HepG2 (cell line): ENCODE measurements around the gene CAB39. TPM values are rescaled to one million over a fixed set of nuclear protein-coding genes. Genes with fewer than 3 reads are reported as not detected.

Experiments
- ATAC-seq: fragments of 200-7000 bp; cut with Tn5 transposase; 3 replicates; pipeline ENCODE4 v1.9.1; 2020; ENCODE audit warnings: mild to moderate bottlenecking, moderate library complexity
- BruUV-seq: library from RNA; stranded (reverse); fragments of 400-500 nt; replicated peaks from 2 replicates; lab custom pipeline; 2021; lab: Mats Ljungman, UMichigan
- CTCF ChIA-PET: fragments of 300-600 bp; formaldehyde crosslinking; extraction: SDS; loops from one replicate; lab custom pipeline; 2021; ENCODE audit warnings: low total read pairs, inconsistent platforms, low intra/inter-chr PET ratio; lab: Yijun Ruan, JAX
- POLR2A ChIA-PET: fragments of 350-600 bp; sonication (Branson Sonifier 250); formaldehyde crosslinking; loops from one replicate; lab custom pipeline; 2020; ENCODE audit warnings: antibody characterized with exemption, inconsistent platforms; lab: Yijun Ruan, JAX
- DNase-seq: peaks from one replicate; pipeline ENCODE4 v3.0.0-alpha.2; 2015; ENCODE audit warnings: low spot score
- FAIRE-seq: peaks from 3 replicates; lab custom pipeline; 2011; peaks lifted over from hg19 to GRCh38; lab: Jason Lieb, UNC
- H2AFZ ChIP-seq: one replicate; pipeline ENCODE4 v1.6.1; 2011; ENCODE audit warnings: low read length, inconsistent platforms
- H3K27ac ChIP-seq: fragments of 300-600 bp; 3 replicates; pipeline ENCODE4 v1.8.0; 2011; ENCODE audit warnings: mixed run types, mild to moderate bottlenecking, mixed read lengths, low read length, inconsistent platforms; ENCODE audit not compliant: insufficient read depth; ENCODE audit errors: extremely low read length
- H3K27me3 ChIP-seq, 2 experiments: fragments of 200-600 bp in 1 of 2; 2 replicates in 1 of 2; 3 replicates in 1 of 2; pipeline versions ENCODE4 v1.6.0 to v1.8.0; 2011; ENCODE audit warnings: low read length in 2 of 2, mild to moderate bottlenecking in 2 of 2, moderate library complexity in 2 of 2, inconsistent platforms in 1 of 2; ENCODE audit not compliant: insufficient read depth in 2 of 2, control insufficient read depth in 1 of 2
- H3K36me3 ChIP-seq, 2 experiments: fragments of 200-600 bp in 1 of 2; replicated peaks in 1 of 2; 2 replicates in 1 of 2; 3 replicates in 1 of 2; pipeline versions ENCODE4 v1.5.1 to v1.8.0; 2011; ENCODE audit warnings: low read length in 2 of 2, inconsistent platforms in 1 of 2; ENCODE audit not compliant: insufficient read depth in 2 of 2, control insufficient read depth in 1 of 2
- H3K4me1 ChIP-seq: 2 replicates; pipeline ENCODE4 v1.5.1; 2012; ENCODE audit warnings: low read length, inconsistent platforms; ENCODE audit not compliant: insufficient read depth
- H3K4me2 ChIP-seq: 2 replicates; pipeline ENCODE4 v1.6.0; 2011; ENCODE audit warnings: low read depth, low read length, inconsistent platforms
- H3K4me3 ChIP-seq, 3 experiments: fragments of 200-600 bp in 1 of 3; sonication (generic), shearing (Covaris generic) in 1 of 3; replicated peaks in 1 of 3; 2 replicates each; pipeline ENCODE4 v1.5.1; 2011 to 2016; ENCODE audit warnings: low read length in 3 of 3, inconsistent platforms in 2 of 3, low read depth in 2 of 3, mild to moderate bottlenecking in 2 of 3, control low read depth in 1 of 3, mixed read lengths in 1 of 3; ENCODE audit not compliant: insufficient read depth in 1 of 3
- H3K79me2 ChIP-seq: one replicate; pipeline ENCODE4 v1.6.1; 2011; ENCODE audit warnings: low read length, inconsistent platforms; ENCODE audit not compliant: insufficient read depth
- H3K9ac ChIP-seq: 2 replicates; pipeline ENCODE4 v1.6.0; 2011; ENCODE audit warnings: mild to moderate bottlenecking, low read depth, low read length, inconsistent platforms; ENCODE audit not compliant: insufficient read depth
- H3K9me3 ChIP-seq: 2 replicates; pipeline ENCODE4 v1.5.1; 2012; ENCODE audit warnings: mild to moderate bottlenecking, low read length
- H4K20me1 ChIP-seq: 2 replicates; pipeline ENCODE4 v1.6.0; 2011; ENCODE audit warnings: inconsistent platforms, mild to moderate bottlenecking, low read length, moderate library complexity; ENCODE audit not compliant: insufficient read depth
- HOXA3 ChIP-seq: sonication (generic); formaldehyde crosslinking; IDR thresholded peaks from 2 replicates; pipeline ENCODE4 v1.5.0; 2020; ENCODE audit warnings: missing genetic modification reagents
- PRPF4 ChIP-seq: fragments of 200-400 bp; formaldehyde crosslinking; IDR thresholded peaks from 2 replicates; pipeline ENCODE4 v1.6.1; 2016; ENCODE audit warnings: low read length, low read depth; ENCODE audit not compliant: poor library complexity, severe bottlenecking
- ZNF230 ChIP-seq: sonication (generic); formaldehyde crosslinking; IDR thresholded peaks from 2 replicates; pipeline ENCODE4 v1.4.0; 2020; ENCODE audit warnings: mild to moderate bottlenecking, missing genetic modification reagents
- ZNF274 ChIP-seq: sonication (generic); formaldehyde crosslinking; IDR thresholded peaks from 2 replicates; pipeline ENCODE4 v1.5.1; 2020; ENCODE audit warnings: mild to moderate bottlenecking, missing genetic modification reagents
- ZNF570 ChIP-seq: sonication (generic); formaldehyde crosslinking; IDR thresholded peaks from 2 replicates; pipeline ENCODE4 v1.4.0; 2020; ENCODE audit warnings: mild to moderate bottlenecking, missing genetic modification reagents, borderline replicate concordance
- ZNF614 ChIP-seq: IDR thresholded peaks from 2 replicates; pipeline ENCODE4 v1.6.1; 2018; ENCODE audit warnings: missing biosample characterization, missing genetic modification reagents, inconsistent platforms, borderline replicate concordance
- ZNF75D ChIP-seq: sonication (generic); formaldehyde crosslinking; IDR thresholded peaks from 2 replicates; pipeline ENCODE4 v1.8.1; 2023; ENCODE audit warnings: missing genetic modification reagents, mild to moderate bottlenecking, borderline replicate concordance
- WGBS: methylation state at CpG from one replicate; pipeline ENCODE4 v1.1.6; 2017; ENCODE audit warnings: low lambda C conversion rate; 5-methylcytosine and 5-hydroxymethylcytosine counted together
- in situ Hi-C: cut with HindIII; loops from 2 replicates; pipeline ENCODE4 v1.10.0; 2017; ENCODE audit warnings: low pct_unique_long_range_greater_than_20kb; ENCODE audit not compliant: extremely low pct_ligation_motif_present
- intact Hi-C: fragments of 100-400 bp; cut with micrococcal nuclease; formaldehyde crosslinking; loops from one replicate; pipeline ENCODE4 v1.10.0; 2022; ENCODE audit not compliant: unreplicated experiment
- polyA plus RNA-seq, 8 experiments: library from polyadenylated mRNA; depleted of rRNA in 3 of 8; stranded (reverse) in 7 of 8; unstranded in 1 of 8; fragments of >200 nt; fragmentation: Illumina TruSeq in 4 of 8; extraction: Trizol in 4 of 8; gene quantifications; 2 replicates each; pipeline versions ENCODE4 v1.2.1 to v1.2.3, GENCODE V29; 2011 to 2016; ENCODE audit warnings: low read depth in 4 of 8, missing spikeins in 1 of 8, mixed read lengths in 1 of 8; ENCODE audit not compliant: insufficient read depth in 1 of 8
- total RNA-seq, 5 experiments: library from RNA; depleted of rRNA; stranded (reverse); fragments of >200 nt; fragmentation: Illumina TruSeq; extraction: Trizol; gene quantifications; 2 replicates each; pipeline ENCODE4 v1.2.3, GENCODE V29; 2016; ENCODE audit warnings: low read depth in 1 of 5
- TF ChIP-seq, protein P1 (sequence below): sonication (generic); formaldehyde crosslinking; IDR thresholded peaks from 2 replicates; pipeline ENCODE4 v1.5.1; 2020; ENCODE audit warnings: missing genetic modification reagents, mild to moderate bottlenecking, borderline replicate concordance

The CAB39 gene
- total and polyA plus RNA-seq, 2 of the 13 experiments (the other 11 are each of a cell fraction or from before 2014, with no cell fraction given) = 19.3 to 45.3 TPM

DNA sequence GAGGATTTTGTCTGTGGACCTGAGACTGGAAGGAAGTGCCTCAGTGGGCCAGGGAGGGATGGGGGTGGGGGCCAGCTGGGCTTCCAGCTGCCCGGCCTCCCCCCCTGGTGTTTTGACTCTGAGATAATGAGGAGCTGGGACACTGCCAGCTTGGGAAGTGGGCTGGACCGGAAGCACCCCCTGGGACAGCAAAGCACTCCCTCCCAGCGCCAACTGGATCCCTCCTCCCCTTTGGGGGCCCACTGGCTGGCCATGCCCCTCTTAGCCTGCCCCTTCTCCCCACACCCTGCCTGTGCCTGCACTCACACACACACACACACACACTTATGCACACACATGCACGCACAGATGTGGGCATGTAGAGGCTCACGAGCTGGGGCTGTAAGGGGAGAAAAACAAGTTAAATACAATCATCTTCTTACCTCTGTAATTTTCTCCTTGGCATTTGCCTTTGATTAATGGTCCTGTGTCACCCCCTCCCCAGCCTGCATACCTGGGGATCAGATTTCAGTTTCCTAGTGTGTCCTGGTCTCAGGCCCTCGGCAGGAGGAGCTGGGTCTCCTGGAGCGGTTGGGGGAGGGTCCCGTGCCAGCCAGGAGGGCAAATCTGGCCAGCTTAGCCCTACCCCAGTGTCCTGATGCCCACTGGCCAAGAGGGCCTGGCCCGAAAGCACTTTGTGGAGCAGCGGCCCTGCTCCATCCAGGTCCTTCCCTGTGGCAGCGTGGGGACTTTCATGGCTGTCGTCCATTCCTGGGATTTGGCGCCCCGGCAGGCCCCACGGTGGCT, 155.7 kb downstream of the CAB39 start (continued):
- no peak for TF ChIP-seq ZNF230 (CRISPR knock-in tag)
- TF ChIP-seq, protein P1, sequence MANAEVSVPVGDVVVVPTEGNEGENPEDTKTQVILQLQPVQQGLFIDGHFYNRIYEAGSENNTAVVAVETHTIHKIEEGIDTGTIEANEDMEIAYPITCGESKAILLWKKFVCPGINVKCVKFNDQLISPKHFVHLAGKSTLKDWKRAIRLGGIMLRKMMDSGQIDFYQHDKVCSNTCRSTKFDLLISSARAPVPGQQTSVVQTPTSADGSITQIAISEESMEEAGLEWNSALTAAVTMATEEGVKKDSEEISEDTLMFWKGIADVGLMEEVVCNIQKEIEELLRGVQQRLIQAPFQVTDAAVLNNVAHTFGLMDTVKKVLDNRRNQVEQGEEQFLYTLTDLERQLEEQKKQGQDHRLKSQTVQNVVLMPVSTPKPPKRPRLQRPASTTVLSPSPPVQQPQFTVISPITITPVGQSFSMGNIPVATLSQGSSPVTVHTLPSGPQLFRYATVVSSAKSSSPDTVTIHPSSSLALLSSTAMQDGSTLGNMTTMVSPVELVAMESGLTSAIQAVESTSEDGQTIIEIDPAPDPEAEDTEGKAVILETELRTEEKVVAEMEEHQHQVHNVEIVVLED (CRISPR knock-in tag) = no peak
- TF ChIP-seq, all 625 proteins: peak for 0

- peaks cover 9% of the 10 kb centered on the region; the same call in 1 of the 2 replicates for H4K20me1 ChIP-seq
- DNase-seq (no peak), ATAC-seq (no peak)
- in situ Hi-C loops = no loop called here
- TF ChIP-seq ZNF570 = no peak
- TF ChIP-seq HOXA3 (CRISPR knock-in tag) = no peak
- TF ChIP-seq ZNF75D (CRISPR knock-in tag) = no peak
- TF ChIP-seq ZNF614 = no peak
- no peak for TF ChIP-seq PRPF4
- TF ChIP-seq ZNF274 (CRISPR knock-in tag) = no peak
- TF ChIP-seq, all 625 proteins: peak for 0
- no peak overlapping the region for H3K4me2 ChIP-seq
- no peaks in the 10 kb centered on the region for H3K79me2 ChIP-seq
- intact Hi-C loops = loop anchor here (10.0 kb wide), 1 partner anchor 186 kb away; the partner anchor contains the start of gene PSMD1
- H3K4me1 ChIP-seq = peaks cover 25% of the 10 kb centered on the region
- WGBS = 86% methylated on average over 19 of the region's 19 CpGs
- POLR2A ChIA-PET = no interaction called here
- no TSS peak for BruUV-seq
- FAIRE-seq = no peak
- H3K9me3 ChIP-seq = no peaks in the 10 kb centered on the region
- no peak overlapping the region for H3K27ac ChIP-seq
- no peak overlapping the region for H3K4me3 ChIP-seq
- CTCF ChIA-PET = no interaction called here
- no peak overlapping the region for H2AFZ ChIP-seq
- no peaks in the 10 kb centered on the region for H3K36me3 ChIP-seq
- H3K9ac ChIP-seq = no peak overlapping the region
- H3K27me3 ChIP-seq = no peaks in the 10 kb centered on the region; a peak in 1 of 5 replicates
These were observed 156.6 kb downstream of the CAB39 start for GRCh38 chr2:230868947-230869913.
